ENCODE data around the gene DOCK2.

DNA sequence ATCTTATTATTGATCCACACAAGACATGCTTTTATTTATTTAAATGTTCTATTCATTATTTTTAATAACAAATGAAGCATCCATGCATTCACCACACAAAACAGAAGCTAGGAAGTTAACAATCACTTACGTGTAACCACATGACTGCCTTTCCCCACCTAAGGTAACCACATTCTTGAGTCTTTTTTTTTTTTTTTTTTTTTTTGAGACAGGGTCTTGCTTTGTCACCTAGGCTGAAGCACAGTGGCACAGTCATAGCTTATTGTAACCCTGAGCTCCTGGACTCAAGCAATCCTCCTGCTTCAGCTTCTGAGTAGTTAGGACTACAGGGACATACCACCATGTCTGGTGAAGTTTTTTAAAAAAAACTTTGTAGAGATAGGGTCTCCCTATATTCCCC lies 133.0 kb downstream of the DOCK2 start:
- TF ChIP-seq CTCF (conservative IDR thresholded peaks at IDR 0.05; ENCODE audit: low read depth, low read length) (no peak), EZH2 (IDR thresholded peaks at IDR 0.05; ENCODE audit: low read length, unreplicated experiment) (no peak)

All from PC-3 (cell line).